OCI-LY3 (cell line): ENCODE measurements around the gene LSP1.

Source experiments
- H2AFZ ChIP-seq: fragments of 200-600, 300-600 bp; shearing (Covaris generic); 2 replicates; pipeline ENCODE4 v1.6.0; 2014; ENCODE audit warnings: antibody characterized with exemption, low read depth, low read length
- H3K27ac ChIP-seq: fragments of 200-600, 300-600 bp; sonication (generic); 2 replicates; pipeline ENCODE4 v1.5.1; 2014; ENCODE audit warnings: mild to moderate bottlenecking, low read length, moderate library complexity, mixed read lengths
- H3K27me3 ChIP-seq: fragments of 200-600, 300-600 bp; sonication (generic); 2 replicates; pipeline ENCODE4 v1.6.1; 2014; ENCODE audit warnings: low read depth, low read length, mixed read lengths
- H3K36me3 ChIP-seq: fragments of 200-600, 300-600 bp; sonication (generic); replicated peaks from 2 replicates; pipeline ENCODE3; 2014; ENCODE audit warnings: low read depth, low read length, mixed read lengths
- H3K4me1 ChIP-seq: fragments of 300-600, 200-600 bp; sonication (generic); 2 replicates; pipeline ENCODE4 v1.6.1; 2014; ENCODE audit warnings: low read length, mixed read lengths
- H3K4me2 ChIP-seq: fragments of 200-600, 300-600 bp; sonication (generic); 2 replicates; pipeline ENCODE4 v1.6.1; 2014; ENCODE audit warnings: low read length, mixed read lengths
- H3K4me3 ChIP-seq: fragments of 300-600, 200-600 bp; sonication (generic); 2 replicates; pipeline ENCODE4 v1.5.1; 2014; ENCODE audit warnings: antibody characterized with exemption, mild to moderate bottlenecking, low read length, moderate library complexity
- H3K79me2 ChIP-seq: fragments of 300-600, 200-600 bp; shearing (Covaris generic); 2 replicates; pipeline ENCODE4 v1.6.1; 2014; ENCODE audit warnings: mild to moderate bottlenecking, low read length, mixed read lengths
- H3K9ac ChIP-seq: fragments of 300-600, 200-600 bp; shearing (Covaris generic); 2 replicates; pipeline ENCODE4 v1.6.0; 2014; ENCODE audit warnings: mild to moderate bottlenecking, low read length, moderate library complexity
- H3K9me3 ChIP-seq: fragments of 200-600, 300-600 bp; shearing (Covaris generic); 2 replicates; pipeline ENCODE4 v1.6.1; 2014; ENCODE audit warnings: low read length, mixed read lengths; ENCODE audit not compliant: insufficient read depth
- H4K20me1 ChIP-seq: fragments of 200-600, 300-600 bp; sonication (generic); 2 replicates; pipeline ENCODE4 v1.6.1; 2016; ENCODE audit warnings: low read length, mixed read lengths; ENCODE audit not compliant: insufficient read depth
- CTCF ChIP-seq: fragments of 200-600, 300-600 bp; sonication (generic); IDR thresholded peaks from 2 replicates; pipeline ENCODE4 v1.5.1; 2014; ENCODE audit warnings: antibody characterized with exemption, low read length, low read depth
- EZH2phosphoT487 ChIP-seq: fragments of 200-600 bp; shearing (Covaris generic); IDR thresholded peaks from 2 replicates; pipeline ENCODE4 v1.6.1; 2018; ENCODE audit warnings: antibody characterized with exemption, mixed run types, low read depth

The LSP1 gene

GRCh38 chr11:1844221-1845094 is 8.4 kb upstream of the LSP1 start:
- Histone ChIP-seq H3K4me3 (peak overlapping the region; percentile 59; the same call in 1 of the 2 replicates), H2AFZ (peak overlapping the region; percentile 28; the same call in 1 of the 2 replicates), H3K27ac (no peak overlapping the region), H3K36me3 (no peaks in the 10 kb centered on the region), H3K4me1 (peaks cover 59% of the 10 kb centered on the region), H4K20me1 (no peaks in the 10 kb centered on the region), H3K4me2 (peak overlapping the region; percentile 64), H3K27me3 (peaks cover 34% of the 10 kb centered on the region), H3K9ac (peak overlapping the region; percentile 45; the same call in 1 of the 2 replicates), H3K79me2 (no peaks in the 10 kb centered on the region), H3K9me3 (no peaks in the 10 kb centered on the region)
- TF ChIP-seq CTCF (no peak), EZH2phosphoT487 (no peak)

GRCh38 chr11:1845095-1845429 is 7.8 kb upstream of the LSP1 start:
- Histone ChIP-seq H3K4me2 (peak overlapping the region; percentile 64), H3K79me2 (no peaks in the 10 kb centered on the region), H3K4me3 (peak overlapping the region; percentile 59; the same call in 1 of the 2 replicates), H2AFZ (no peak overlapping the region), H3K9me3 (no peaks in the 10 kb centered on the region), H3K4me1 (peaks cover 59% of the 10 kb centered on the region), H3K27me3 (peaks cover 34% of the 10 kb centered on the region), H3K36me3 (no peaks in the 10 kb centered on the region), H3K27ac (no peak overlapping the region), H4K20me1 (no peaks in the 10 kb centered on the region), H3K9ac (peak overlapping the region; percentile 15; the same call in 1 of the 2 replicates)
- no peak for TF ChIP-seq EZH2phosphoT487
- no peak for TF ChIP-seq CTCF

- Histone ChIP-seq H3K4me2 (peak overlapping the region; percentile 64), H3K36me3 (no peaks in the 10 kb centered on the region), H3K27ac (no peak overlapping the region), H4K20me1 (no peaks in the 10 kb centered on the region), H3K27me3 (peaks cover 34% of the 10 kb centered on the region), H3K4me1 (peaks cover 59% of the 10 kb centered on the region), H3K9ac (no peak overlapping the region), H3K4me3 (0 out of 2 replicates have a peak overlapping the region, but pooled peaks have one; percentile 59), H2AFZ (no peak overlapping the region), H3K9me3 (no peaks in the 10 kb centered on the region), H3K79me2 (no peaks in the 10 kb centered on the region)
- TF ChIP-seq EZH2phosphoT487 = no peak
- no peak for TF ChIP-seq CTCF
These were observed 7.1 kb upstream of the LSP1 start for GRCh38 chr11:1845561-1846452.
